HT-29 (cell line): ENCODE results near the gene DHCR7. TPM values are rescaled to one million over a fixed set of nuclear protein-coding genes. Genes with fewer than 3 reads are reported as not detected.

Experiments used
- small RNA-seq: library from RNA; depleted of rRNA; stranded (forward); fragments of <200 nt; gene quantifications from one replicate; pipeline ENCODE3, GENCODE V24; 2014
- total RNA-seq: library from RNA; depleted of rRNA; stranded (reverse); fragments of >200 nt; shearing (Covaris generic); gene quantifications from 2 replicates; pipeline ENCODE4 v1.2.3, GENCODE V29; 2014; rRNA removed

The DHCR7 gene
- total RNA-seq, 1 experiment from 2014 or later: 369 TPM

Small RNA genes lying within 50 kb of the gene (small RNA-seq; reads per million reads assigned to genes)
- gene MIR6754: not detected

Other genes starting within 250 kb of the DHCR7 start
- 2.5 and 5.4 TPM in 2 replicates for gene SHANK2, start 195.8 kb downstream of the DHCR7 start, total RNA-seq
- gene NADSYN1, start 4.8 kb upstream of the DHCR7 start, total RNA-seq: 177 and 204 TPM in 2 replicates
- not detected in 2 replicates for gene KRTAP5-7, start 78.9 kb upstream of the DHCR7 start, total RNA-seq
- not detected in 2 replicates for gene KRTAP5-8, start 89.6 kb upstream of the DHCR7 start, total RNA-seq
- gene KRTAP5-9, start 100.0 kb upstream of the DHCR7 start, total RNA-seq: not detected in 2 replicates
- not detected in 2 replicates for gene KRTAP5-10, start 117.2 kb upstream of the DHCR7 start, total RNA-seq
- not detected in 2 replicates for gene KRTAP5-11, start 134.5 kb upstream of the DHCR7 start, total RNA-seq